KMS-11 (cell line): ENCODE measurements around the gene FOXF2.

Experiments
- H2AFZ ChIP-seq: fragments of 200-600 bp; sonication (generic); 2 replicates; pipeline ENCODE4 v1.6.1; 2016; ENCODE audit warnings: antibody characterized with exemption, mixed run types, low read depth
- H3K27ac ChIP-seq: fragments of 200-600 bp; sonication (generic); 2 replicates; pipeline ENCODE4 v1.6.1; 2016; ENCODE audit warnings: mild to moderate bottlenecking, mixed run types
- H3K27me3 ChIP-seq: fragments of 200-600 bp; sonication (generic); 2 replicates; pipeline ENCODE4 v1.6.1; 2017; ENCODE audit warnings: mild to moderate bottlenecking, low read depth, mixed run types, moderate library complexity; ENCODE audit not compliant: insufficient read depth
- H3K36me3 ChIP-seq: fragments of 200-600 bp; sonication (generic); 2 replicates; pipeline ENCODE4 v1.6.1; 2017; ENCODE audit warnings: mild to moderate bottlenecking, mixed run types; ENCODE audit not compliant: insufficient read depth
- H3K4me1 ChIP-seq: fragments of 200-600 bp; sonication (generic); 2 replicates; pipeline ENCODE4 v1.6.1; 2016; ENCODE audit warnings: mild to moderate bottlenecking, low read depth, mixed run types; ENCODE audit not compliant: poor library complexity, severe bottlenecking
- H3K4me2 ChIP-seq: fragments of 200-600 bp; sonication (generic); 2 replicates; pipeline ENCODE4 v1.7.0; 2016; ENCODE audit warnings: mild to moderate bottlenecking, mixed run types
- H3K4me3 ChIP-seq: fragments of 200-600 bp; sonication (generic); IDR thresholded peaks from 2 replicates; pipeline ENCODE4 v1.6.1; 2017; ENCODE audit warnings: low read depth, low read length, mixed read lengths; ENCODE audit not compliant: insufficient read depth
- H3K79me2 ChIP-seq: fragments of 200-600 bp; sonication (generic); 2 replicates; pipeline ENCODE4 v1.6.1; 2016; ENCODE audit warnings: low read depth, mixed run types; ENCODE audit not compliant: insufficient read depth
- H3K9ac ChIP-seq: fragments of 200-600 bp; sonication (generic); 2 replicates; pipeline ENCODE4 v1.6.1; 2016; ENCODE audit warnings: mild to moderate bottlenecking, mixed run types
- H4K20me1 ChIP-seq: fragments of 200-600 bp; sonication (generic); 2 replicates; pipeline ENCODE4 v1.6.1; 2016; ENCODE audit warnings: mild to moderate bottlenecking, mixed run types; ENCODE audit not compliant: insufficient read depth
- TF ChIP-seq, protein P1 (sequence below): fragments of 200-600 bp; sonication (generic); conservative IDR thresholded peaks from 2 replicates; pipeline ENCODE4 v1.6.1; 2017; ENCODE audit warnings: low read depth, mild to moderate bottlenecking, antibody characterized with exemption, low read length, moderate library complexity, mixed read lengths

The FOXF2 gene

DNA sequence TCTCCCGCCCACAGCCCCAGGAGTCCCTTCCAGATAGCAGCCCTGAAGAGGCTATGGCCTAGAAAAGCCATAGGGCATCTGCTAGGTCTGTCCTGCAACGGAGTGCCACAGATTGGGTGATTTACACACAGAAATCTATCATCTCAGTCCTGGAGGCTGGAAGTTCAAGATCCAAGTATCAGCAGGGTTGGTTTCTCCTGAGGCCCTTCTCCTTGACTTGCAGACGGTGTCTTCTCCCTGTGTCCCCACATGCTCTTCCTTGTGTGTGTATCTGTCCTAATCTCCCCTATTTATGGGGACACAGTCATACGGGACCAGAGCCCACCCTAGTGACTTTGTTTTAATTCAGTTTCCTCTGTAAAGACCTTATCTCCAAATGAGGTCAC is 15.3 kb downstream of the FOXF2 start:
- Histone ChIP-seq H4K20me1 (no peaks in the 10 kb centered on the region), H3K36me3 (no peaks in the 10 kb centered on the region), H3K4me1 (no peaks in the 10 kb centered on the region), H3K79me2 (no peaks in the 10 kb centered on the region), H3K27me3 (no peaks in the 10 kb centered on the region), H3K27ac (no peak overlapping the region), H3K4me2 (no peak overlapping the region), H3K4me3 (no peak overlapping the region), H3K9ac (no peak overlapping the region), H2AFZ (no peak overlapping the region)
- TF ChIP-seq, protein P1, sequence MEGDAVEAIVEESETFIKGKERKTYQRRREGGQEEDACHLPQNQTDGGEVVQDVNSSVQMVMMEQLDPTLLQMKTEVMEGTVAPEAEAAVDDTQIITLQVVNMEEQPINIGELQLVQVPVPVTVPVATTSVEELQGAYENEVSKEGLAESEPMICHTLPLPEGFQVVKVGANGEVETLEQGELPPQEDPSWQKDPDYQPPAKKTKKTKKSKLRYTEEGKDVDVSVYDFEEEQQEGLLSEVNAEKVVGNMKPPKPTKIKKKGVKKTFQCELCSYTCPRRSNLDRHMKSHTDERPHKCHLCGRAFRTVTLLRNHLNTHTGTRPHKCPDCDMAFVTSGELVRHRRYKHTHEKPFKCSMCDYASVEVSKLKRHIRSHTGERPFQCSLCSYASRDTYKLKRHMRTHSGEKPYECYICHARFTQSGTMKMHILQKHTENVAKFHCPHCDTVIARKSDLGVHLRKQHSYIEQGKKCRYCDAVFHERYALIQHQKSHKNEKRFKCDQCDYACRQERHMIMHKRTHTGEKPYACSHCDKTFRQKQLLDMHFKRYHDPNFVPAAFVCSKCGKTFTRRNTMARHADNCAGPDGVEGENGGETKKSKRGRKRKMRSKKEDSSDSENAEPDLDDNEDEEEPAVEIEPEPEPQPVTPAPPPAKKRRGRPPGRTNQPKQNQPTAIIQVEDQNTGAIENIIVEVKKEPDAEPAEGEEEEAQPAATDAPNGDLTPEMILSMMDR: no peak

GRCh38 chr6:1405221-1405620 is 15.8 kb downstream of the FOXF2 start:
- TF ChIP-seq, protein P1: no peak
- H3K27ac ChIP-seq: no peak overlapping the region
- H3K9ac ChIP-seq: no peak overlapping the region
- H2AFZ ChIP-seq: no peak overlapping the region
- no peaks in the 10 kb centered on the region for H3K36me3 ChIP-seq
- no peaks in the 10 kb centered on the region for H4K20me1 ChIP-seq
- H3K4me3 ChIP-seq: no peak overlapping the region
- no peaks in the 10 kb centered on the region for H3K4me1 ChIP-seq
- H3K79me2 ChIP-seq: no peaks in the 10 kb centered on the region
- no peak overlapping the region for H3K4me2 ChIP-seq
- H3K27me3 ChIP-seq: no peaks in the 10 kb centered on the region

DNA sequence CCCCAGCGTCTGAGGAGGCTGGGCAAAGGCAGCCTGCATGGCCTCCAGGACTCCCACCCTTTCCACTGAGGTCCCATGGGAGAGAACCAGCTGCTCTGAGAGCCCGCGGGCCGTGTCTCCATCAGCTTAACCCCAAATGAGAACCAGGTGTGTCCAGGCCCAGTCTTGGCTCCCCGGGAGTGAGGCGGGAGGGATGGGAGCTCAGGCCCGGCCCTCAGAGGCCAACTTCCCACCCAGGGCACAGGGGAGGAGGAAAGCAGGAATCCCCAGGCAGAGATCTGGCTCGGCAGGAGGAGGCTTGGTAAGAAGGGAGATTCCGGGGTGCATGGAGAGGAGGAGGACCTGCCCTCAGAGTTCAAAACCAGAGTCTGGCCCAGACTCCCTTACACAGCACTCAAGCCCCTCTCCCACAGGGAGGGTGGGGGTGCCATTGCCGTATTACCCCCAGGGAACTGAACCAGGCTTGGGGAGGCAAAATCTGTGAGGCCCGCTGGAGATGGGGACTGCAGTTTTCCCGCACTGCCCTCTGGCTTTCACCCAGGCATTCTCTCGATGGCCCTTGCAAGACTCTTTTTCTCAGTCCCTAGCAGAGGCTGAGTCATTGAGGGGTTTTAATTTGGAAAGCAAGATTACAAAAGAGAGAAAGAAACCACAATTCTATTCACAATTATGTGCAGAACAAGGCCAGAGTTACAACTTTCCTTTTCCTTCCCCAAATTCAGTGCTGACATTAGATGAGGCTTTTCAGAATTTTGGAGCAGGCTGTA is 17.1 kb downstream of the FOXF2 start:
- no peaks in the 10 kb centered on the region for H3K4me1 ChIP-seq
- TF ChIP-seq, protein P1: no peak
- H4K20me1 ChIP-seq: no peaks in the 10 kb centered on the region
- no peaks in the 10 kb centered on the region for H3K36me3 ChIP-seq
- H3K9ac ChIP-seq: no peak overlapping the region
- H3K4me3 ChIP-seq: no peak overlapping the region
- H3K27ac ChIP-seq: no peak overlapping the region
- H3K79me2 ChIP-seq: no peaks in the 10 kb centered on the region
- H3K4me2 ChIP-seq: no peak overlapping the region
- H2AFZ ChIP-seq: no peak overlapping the region
- no peaks in the 10 kb centered on the region for H3K27me3 ChIP-seq

- TF ChIP-seq, protein P1: no peak
- no peaks in the 10 kb centered on the region for H3K79me2 ChIP-seq
- no peak overlapping the region for H3K27ac ChIP-seq
- H3K4me2 ChIP-seq: no peak overlapping the region
- H3K27me3 ChIP-seq: no peaks in the 10 kb centered on the region
- H4K20me1 ChIP-seq: no peaks in the 10 kb centered on the region
- H3K4me1 ChIP-seq: no peaks in the 10 kb centered on the region
- H3K36me3 ChIP-seq: no peaks in the 10 kb centered on the region
- H2AFZ ChIP-seq: no peak overlapping the region
- no peak overlapping the region for H3K9ac ChIP-seq
- no peak overlapping the region for H3K4me3 ChIP-seq
Measured at GRCh38 chr6:1407499-1407990, 18.2 kb downstream of the FOXF2 start.
